ENCODE measurements around the gene DPP6.

The DPP6 gene

GRCh38 chr7:154781369-154782303, 729.4 kb downstream of the DPP6 start:
- DNase-seq = no peak

- no peak for DNase-seq
These were observed 731.2 kb downstream of the DPP6 start for GRCh38 chr7:154783281-154783909.

GRCh38 chr7:154785898-154786297, 733.7 kb downstream of the DPP6 start:
- DNase-seq = no peak

- DNase-seq = no peak
These were observed 737.2 kb downstream of the DPP6 start for GRCh38 chr7:154789404-154789803.

GRCh38 chr7:154791611-154792010, 739.4 kb downstream of the DPP6 start:
- DNase-seq = no peak

GRCh38 chr7:154792436-154793055, 740.3 kb downstream of the DPP6 start:
- DNase-seq = no peak

- DNase-seq = no peak
These were observed 742.1 kb downstream of the DPP6 start for GRCh38 chr7:154794147-154794780.

GRCh38 chr7:154795014-154795413, 742.8 kb downstream of the DPP6 start:
- no peak for DNase-seq

- DNase-seq = no peak
These were observed 743.2 kb downstream of the DPP6 start for GRCh38 chr7:154795437-154795836.

- no peak for DNase-seq
These were observed 752.3 kb downstream of the DPP6 start for GRCh38 chr7:154804449-154804848.

GRCh38 chr7:154812027-154812426, 759.8 kb downstream of the DPP6 start:
- DNase-seq = no peak

GRCh38 chr7:154817224-154817896, 765.2 kb downstream of the DPP6 start:
- no peak for DNase-seq

- no peak for DNase-seq
These were observed 774.8 kb downstream of the DPP6 start for GRCh38 chr7:154827007-154827406.

GRCh38 chr7:154832557-154833138, 780.5 kb downstream of the DPP6 start:
- DNase-seq = no peak

GRCh38 chr7:154836021-154836448, 783.8 kb downstream of the DPP6 start:
- DNase-seq = no peak

- DNase-seq = no peak
These were observed 784.9 kb downstream of the DPP6 start for GRCh38 chr7:154837087-154837486.

GRCh38 chr7:154837622-154838021, 785.4 kb downstream of the DPP6 start:
- no peak for DNase-seq

- no peak for DNase-seq
These were observed 787.9 kb downstream of the DPP6 start for GRCh38 chr7:154840086-154840485.

GRCh38 chr7:154841731-154842331, 789.6 kb downstream of the DPP6 start:
- no peak for DNase-seq

GRCh38 chr7:154842591-154842990, 790.4 kb downstream of the DPP6 start:
- DNase-seq = no peak

GRCh38 chr7:154843670-154844237, 791.6 kb downstream of the DPP6 start:
- DNase-seq = no peak

Measured in GOT3 (cell line).